OCI-LY3 (cell line): Measurements from ENCODE around the gene AKAP4.

Source experiments
- EZH2phosphoT487 ChIP-seq: fragments of 200-600 bp; shearing (Covaris generic); IDR thresholded peaks from 2 replicates; pipeline ENCODE4 v1.6.1; 2018; ENCODE audit warnings: antibody characterized with exemption, mixed run types, low read depth
- TF ChIP-seq, protein P1 (sequence below): fragments of 200-600, 300-600 bp; sonication (generic); IDR thresholded peaks from 2 replicates; pipeline ENCODE4 v1.5.1; 2014; ENCODE audit warnings: antibody characterized with exemption, low read length, low read depth

DNA sequence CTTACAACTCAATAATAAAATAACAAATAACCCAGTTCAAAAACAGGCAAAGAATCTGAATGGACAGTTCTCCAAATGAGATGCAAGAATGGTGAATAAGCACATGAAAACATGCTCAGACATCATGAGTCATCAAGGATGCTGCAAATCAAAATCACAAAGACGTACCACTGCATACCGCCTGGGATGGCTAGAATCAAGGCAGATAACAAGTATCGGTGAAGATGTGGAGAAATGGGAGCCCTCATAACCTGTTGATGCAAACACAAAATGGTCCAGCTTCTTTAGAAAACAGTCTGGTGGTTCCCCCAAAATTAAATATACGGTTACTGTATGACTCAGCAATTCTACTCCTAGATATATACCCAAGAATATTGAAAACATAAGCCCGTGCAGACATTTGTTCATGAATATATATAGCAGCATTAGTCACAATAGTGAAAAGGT is 32.5 kb downstream of the AKAP4 start:
- TF ChIP-seq, protein P1, sequence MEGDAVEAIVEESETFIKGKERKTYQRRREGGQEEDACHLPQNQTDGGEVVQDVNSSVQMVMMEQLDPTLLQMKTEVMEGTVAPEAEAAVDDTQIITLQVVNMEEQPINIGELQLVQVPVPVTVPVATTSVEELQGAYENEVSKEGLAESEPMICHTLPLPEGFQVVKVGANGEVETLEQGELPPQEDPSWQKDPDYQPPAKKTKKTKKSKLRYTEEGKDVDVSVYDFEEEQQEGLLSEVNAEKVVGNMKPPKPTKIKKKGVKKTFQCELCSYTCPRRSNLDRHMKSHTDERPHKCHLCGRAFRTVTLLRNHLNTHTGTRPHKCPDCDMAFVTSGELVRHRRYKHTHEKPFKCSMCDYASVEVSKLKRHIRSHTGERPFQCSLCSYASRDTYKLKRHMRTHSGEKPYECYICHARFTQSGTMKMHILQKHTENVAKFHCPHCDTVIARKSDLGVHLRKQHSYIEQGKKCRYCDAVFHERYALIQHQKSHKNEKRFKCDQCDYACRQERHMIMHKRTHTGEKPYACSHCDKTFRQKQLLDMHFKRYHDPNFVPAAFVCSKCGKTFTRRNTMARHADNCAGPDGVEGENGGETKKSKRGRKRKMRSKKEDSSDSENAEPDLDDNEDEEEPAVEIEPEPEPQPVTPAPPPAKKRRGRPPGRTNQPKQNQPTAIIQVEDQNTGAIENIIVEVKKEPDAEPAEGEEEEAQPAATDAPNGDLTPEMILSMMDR: no peak
- TF ChIP-seq EZH2phosphoT487: no peak
